HEK293 (cell line): Measurements from ENCODE around the gene PROSER2.

Experiments
- CTCF ChIA-PET: fragments of 350-600 bp; formaldehyde crosslinking; extraction: SDS; loops from one replicate; lab custom pipeline; 2021; ENCODE audit warnings: antibody characterized with exemption; lab: Yijun Ruan, JAX
- POLR2A ChIA-PET: fragments of 300-600 bp; formaldehyde crosslinking; extraction: SDS; loops from one replicate; lab custom pipeline; 2020; ENCODE audit warnings: antibody characterized with exemption, inconsistent platforms; lab: Yijun Ruan, JAX
- H3K27ac ChIP-seq: fragments of 200-500 bp; sonication (Bioruptor generic); 2 replicates; pipeline ENCODE4 v1.5.1; 2014; ENCODE audit warnings: low read depth, low read length, control low read depth, inconsistent platforms; ENCODE audit errors: extremely low read depth
- H3K36me3 ChIP-seq, 2 experiments: fragments of 200-500 bp in 1 of 2; sonication (Bioruptor generic) in 1 of 2; 1 replicate in 1 of 2; 2 replicates in 1 of 2; pipeline ENCODE4 v1.5.1; 2014 to 2017; ENCODE audit warnings: inconsistent platforms in 2 of 2, low read length in 2 of 2; ENCODE audit not compliant: control insufficient read depth in 2 of 2, insufficient read depth in 1 of 2
- H3K4me1 ChIP-seq: fragments of 200-500 bp; sonication (Bioruptor generic); 2 replicates; pipeline ENCODE4 v1.5.1; 2014; ENCODE audit warnings: mild to moderate bottlenecking, low read length, inconsistent platforms; ENCODE audit not compliant: control insufficient read depth, insufficient read depth
- H3K4me3 ChIP-seq: 2 replicates; pipeline ENCODE4 v1.5.1; 2011; ENCODE audit warnings: low read depth, mild to moderate bottlenecking, control low read depth, low read length, moderate library complexity
- H3K9me3 ChIP-seq: fragments of 200-500 bp; sonication (Bioruptor generic); 2 replicates; pipeline ENCODE4 v1.5.1; 2014; ENCODE audit warnings: low read depth, low read length, inconsistent platforms; ENCODE audit not compliant: control insufficient read depth, insufficient read depth
- FEZF1 ChIP-seq: fragments of 450-650 bp; formaldehyde crosslinking; IDR thresholded peaks from 2 replicates; pipeline ENCODE4 v1.5.1; 2016; ENCODE audit warnings: missing biosample characterization, missing genetic modification characterization
- IKZF3 ChIP-seq: fragments of 450-650 bp; IDR thresholded peaks from 2 replicates; pipeline ENCODE4 v1.5.0; 2018; ENCODE audit warnings: missing biosample characterization, mild to moderate bottlenecking, missing genetic modification characterization, moderate library complexity
- KLF1 ChIP-seq: fragments of 450-650 bp; formaldehyde crosslinking; IDR thresholded peaks from 2 replicates; pipeline ENCODE4 v1.5.1; 2016; ENCODE audit warnings: missing biosample characterization, missing genetic modification characterization
- PRDM2 ChIP-seq: fragments of 450-650 bp; formaldehyde crosslinking; IDR thresholded peaks from 2 replicates; pipeline ENCODE4 v1.5.1; 2016; ENCODE audit warnings: missing biosample characterization, missing genetic modification characterization, borderline replicate concordance
- PRDM4 ChIP-seq: fragments of 450-650 bp; formaldehyde crosslinking; IDR thresholded peaks from 2 replicates; pipeline ENCODE4 v1.5.1; 2017; ENCODE audit warnings: missing biosample characterization, missing genetic modification characterization
- ZBTB17 ChIP-seq: fragments of 450-650 bp; formaldehyde crosslinking; IDR thresholded peaks from 2 replicates; pipeline ENCODE4 v1.5.1; 2016; ENCODE audit warnings: missing biosample characterization, missing genetic modification characterization
- ZBTB48 ChIP-seq: fragments of 450-650 bp; formaldehyde crosslinking; IDR thresholded peaks from 2 replicates; pipeline ENCODE4 v1.5.1; 2016; ENCODE audit warnings: missing biosample characterization, missing genetic modification characterization
- ZNF133 ChIP-seq: fragments of 450-650 bp; formaldehyde crosslinking; IDR thresholded peaks from 2 replicates; pipeline ENCODE4 v1.5.1; 2016; ENCODE audit warnings: missing biosample characterization, missing genetic modification characterization
- ZNF302 ChIP-seq: fragments of 450-650 bp; formaldehyde crosslinking; IDR thresholded peaks from 2 replicates; pipeline ENCODE4 v1.5.1; 2016; ENCODE audit warnings: missing biosample characterization, missing genetic modification characterization, low read depth
- ZNF423 ChIP-seq: fragments of 450-650 bp; formaldehyde crosslinking; IDR thresholded peaks from 2 replicates; pipeline ENCODE4 v1.5.1; 2016; ENCODE audit warnings: missing biosample characterization, missing genetic modification characterization
- ZNF513 ChIP-seq: fragments of 450-650 bp; IDR thresholded peaks from 2 replicates; pipeline ENCODE4 v1.5.1; 2018; ENCODE audit warnings: missing biosample characterization, missing genetic modification characterization
- ZNF548 ChIP-seq: fragments of 450-650 bp; formaldehyde crosslinking; IDR thresholded peaks from 2 replicates; pipeline ENCODE4 v1.5.1; 2016; ENCODE audit warnings: missing biosample characterization, missing genetic modification characterization
- ZNF621 ChIP-seq: fragments of 450-650 bp; formaldehyde crosslinking; IDR thresholded peaks from 2 replicates; pipeline ENCODE4 v1.5.1; 2017; ENCODE audit warnings: missing biosample characterization, missing genetic modification characterization
- ZNF654 ChIP-seq: fragments of 450-650 bp; formaldehyde crosslinking; IDR thresholded peaks from 2 replicates; pipeline ENCODE4 v1.5.1; 2016; ENCODE audit warnings: low read depth, missing biosample characterization, missing genetic modification characterization

Gene PROSER2

GRCh38 chr10:11782793-11783557, 40.2 kb upstream of the PROSER2 start (continued):
- TF ChIP-seq PRDM4 (tag by site-specific recombination): 0 out of 2 replicates have a peak, but pooled peaks have one; percentile 9
- TF ChIP-seq ZNF654 (tag by site-specific recombination): peak; percentile 80

- no peak overlapping the region for H3K4me3 ChIP-seq
- H3K36me3 ChIP-seq: no peaks in the 10 kb centered on the region
- CTCF ChIA-PET: interaction anchor here (0.6 to 4.2 kb wide), 19 partner anchors 9 to 298 kb away, joined by 3 to 44 read pairs (median 4); no protein-coding TSS in a partner anchor
- H3K27ac ChIP-seq: no peak overlapping the region
- TF ChIP-seq KLF1 (tag by site-specific recombination) (no peak), ZBTB17 (tag by site-specific recombination) (no peak), IKZF3 (tag by site-specific recombination) (no peak), ZNF621 (tag by site-specific recombination) (no peak), ZNF513 (no peak), PRDM2 (no peak), ZNF133 (tag by site-specific recombination) (no peak), FEZF1 (tag by site-specific recombination) (no peak), ZNF302 (tag by site-specific recombination) (no peak), ZBTB48 (no peak), ZNF423 (no peak), ZNF548 (no peak)
- H3K9me3 ChIP-seq: no peaks in the 10 kb centered on the region
- POLR2A ChIA-PET: interaction anchor here (0.6 kb wide), 2 partner anchors 197 to 365 kb away, joined by 3 to 6 read pairs; no protein-coding TSS in a partner anchor
- no peaks in the 10 kb centered on the region for H3K4me1 ChIP-seq
These were observed 39.6 kb upstream of the PROSER2 start for GRCh38 chr10:11783558-11783865.
